NCI-H345 (cell line): ENCODE data around the gene DNAH6.

ENCODE experiments used
- DNase-seq: peaks from one replicate; lab custom pipeline; 2025; lab: John Stamatoyannopoulos, UW

DNAH6 gene

DNA sequence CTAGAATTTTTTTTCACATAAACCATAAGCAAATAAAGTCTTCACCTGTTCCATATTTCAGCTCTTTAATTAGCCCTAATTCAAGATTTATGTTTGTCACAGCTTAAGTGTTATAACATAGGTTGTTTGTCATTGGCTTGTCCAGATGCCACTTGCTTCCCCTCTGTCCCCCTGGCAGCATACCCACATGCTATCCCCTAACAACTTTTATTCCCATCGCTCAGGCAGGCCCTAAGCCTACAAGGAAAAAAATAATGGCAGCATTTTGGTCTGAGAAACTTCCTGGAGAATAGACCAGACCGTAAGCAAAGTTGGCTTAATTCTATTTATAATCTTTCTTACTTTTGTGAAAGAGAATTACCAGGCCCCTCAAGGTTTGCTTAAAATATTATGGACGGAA is 173.9 kb downstream of the DNAH6 start:
- DNase-seq = no peak

DNA sequence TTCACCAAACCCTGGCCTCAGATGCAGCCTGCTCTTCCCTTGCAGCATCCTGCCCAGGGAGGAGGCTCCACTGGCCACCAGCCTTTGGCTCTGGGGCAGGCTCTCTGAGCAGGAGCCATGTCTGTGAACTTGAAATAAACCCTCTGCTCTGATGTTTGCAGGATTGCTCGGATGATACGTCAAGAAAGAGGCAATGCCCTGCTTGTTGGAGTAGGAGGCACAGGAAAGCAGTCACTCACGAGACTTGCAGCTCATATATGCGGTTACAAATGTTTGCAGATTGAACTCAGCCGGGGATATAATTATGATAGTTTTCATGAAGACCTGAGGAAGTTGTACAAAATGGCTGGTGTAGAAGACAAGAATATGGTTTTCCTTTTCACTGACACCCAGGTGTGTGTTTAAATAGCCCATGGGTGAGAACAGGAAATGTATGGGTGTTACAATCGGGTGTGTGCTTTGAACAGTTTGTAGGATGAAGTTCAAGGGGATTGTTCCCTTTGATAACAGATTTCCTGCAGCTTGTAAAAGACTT is 177.9 kb downstream of the DNAH6 start:
- DNase-seq = no peak

DNA sequence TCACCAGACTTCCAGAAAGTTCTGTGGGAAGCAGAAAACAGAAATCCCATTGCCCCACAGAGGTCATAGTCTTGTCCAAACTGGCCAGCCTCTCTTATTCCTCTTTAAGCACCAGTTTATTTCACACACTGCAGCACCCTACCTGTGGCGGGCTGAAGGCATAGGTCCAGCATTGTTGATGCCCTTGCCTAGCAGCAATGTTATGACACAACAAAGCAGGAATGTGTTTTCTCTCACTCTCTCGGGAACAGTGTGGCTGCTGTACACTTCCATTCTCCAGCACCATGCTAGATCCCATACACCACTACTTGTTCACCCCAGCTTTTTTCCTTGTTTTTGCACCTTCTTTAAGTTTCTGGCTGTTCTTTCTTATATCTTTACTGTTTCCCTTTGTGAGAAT is 181.6 kb downstream of the DNAH6 start:
- no peak for DNase-seq

DNA sequence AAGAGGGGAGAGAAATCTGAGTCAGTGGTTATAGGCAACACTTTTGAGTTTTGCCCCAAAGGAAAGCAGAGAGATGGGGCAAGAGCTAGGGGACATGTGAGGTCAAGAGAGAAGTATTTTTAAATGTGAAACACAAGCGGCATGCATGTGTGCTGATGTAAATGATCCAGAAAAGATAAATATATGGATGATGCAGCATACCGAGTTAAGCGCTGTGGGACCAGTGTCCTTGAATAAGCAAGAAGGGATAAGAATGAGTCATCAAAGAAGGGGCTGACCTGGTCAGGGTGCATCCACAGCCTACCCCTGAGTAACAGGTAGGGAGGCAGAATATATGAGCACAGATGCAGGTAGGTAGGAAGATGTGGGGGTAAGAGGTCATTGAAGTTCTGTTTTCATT is 183.7 kb downstream of the DNAH6 start:
- DNase-seq = no peak

DNA sequence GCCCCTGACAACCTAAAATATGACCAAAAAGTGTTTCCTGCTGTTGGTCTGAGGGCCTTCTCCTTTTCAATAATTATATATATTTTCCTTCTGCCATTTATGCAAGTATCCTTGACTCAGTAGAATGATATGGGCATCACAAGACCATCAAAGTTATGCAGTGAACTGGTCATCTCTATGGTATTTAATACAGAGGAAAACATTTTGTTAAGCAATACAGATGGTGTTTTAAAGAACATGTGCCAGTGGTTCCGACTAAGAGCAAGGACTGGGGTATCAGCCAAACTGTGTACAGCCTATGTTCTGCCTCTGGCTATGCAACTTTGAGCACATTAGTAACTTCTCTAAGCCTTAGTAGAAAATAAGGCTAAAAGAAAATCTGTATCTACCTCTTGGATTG is 185.6 kb downstream of the DNAH6 start:
- no peak for DNase-seq

DNA sequence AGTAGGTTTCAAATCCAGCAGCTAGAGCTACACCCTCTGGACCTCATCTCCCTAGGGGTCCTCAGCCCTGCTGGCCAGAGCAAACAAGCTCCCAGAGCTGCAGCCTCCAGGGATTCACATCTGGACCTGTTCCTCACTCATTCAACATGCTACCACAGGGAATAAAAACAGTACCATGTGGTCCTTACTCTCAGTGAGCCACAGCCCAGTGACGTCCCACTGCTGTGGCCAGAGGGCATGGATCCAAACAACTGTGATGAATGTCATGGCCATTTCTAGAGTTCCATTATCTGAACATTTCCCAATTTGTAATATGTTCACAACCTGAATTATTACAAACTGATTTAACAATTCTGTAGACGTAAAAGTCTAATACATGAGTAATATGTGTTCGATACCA is 186.6 kb downstream of the DNAH6 start:
- DNase-seq = no peak

DNA sequence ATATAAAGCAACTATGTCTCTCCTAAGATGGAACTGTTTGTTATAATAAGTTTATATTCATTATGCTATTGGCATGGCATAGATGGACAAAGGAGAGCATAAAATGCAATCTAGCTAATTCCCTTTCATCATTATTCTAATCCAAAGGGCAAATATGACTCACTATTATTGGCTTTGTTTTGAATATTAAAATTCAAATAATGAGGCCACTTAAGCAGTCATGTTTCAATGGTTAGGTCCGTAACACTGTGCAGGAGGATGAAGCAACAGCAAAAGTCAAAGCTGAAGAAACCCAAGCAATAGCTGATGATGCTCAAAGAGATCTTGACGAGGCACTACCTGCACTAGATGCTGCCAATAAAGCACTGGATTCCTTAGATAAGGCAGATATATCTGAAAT is 187.5 kb downstream of the DNAH6 start:
- no peak for DNase-seq

DNA sequence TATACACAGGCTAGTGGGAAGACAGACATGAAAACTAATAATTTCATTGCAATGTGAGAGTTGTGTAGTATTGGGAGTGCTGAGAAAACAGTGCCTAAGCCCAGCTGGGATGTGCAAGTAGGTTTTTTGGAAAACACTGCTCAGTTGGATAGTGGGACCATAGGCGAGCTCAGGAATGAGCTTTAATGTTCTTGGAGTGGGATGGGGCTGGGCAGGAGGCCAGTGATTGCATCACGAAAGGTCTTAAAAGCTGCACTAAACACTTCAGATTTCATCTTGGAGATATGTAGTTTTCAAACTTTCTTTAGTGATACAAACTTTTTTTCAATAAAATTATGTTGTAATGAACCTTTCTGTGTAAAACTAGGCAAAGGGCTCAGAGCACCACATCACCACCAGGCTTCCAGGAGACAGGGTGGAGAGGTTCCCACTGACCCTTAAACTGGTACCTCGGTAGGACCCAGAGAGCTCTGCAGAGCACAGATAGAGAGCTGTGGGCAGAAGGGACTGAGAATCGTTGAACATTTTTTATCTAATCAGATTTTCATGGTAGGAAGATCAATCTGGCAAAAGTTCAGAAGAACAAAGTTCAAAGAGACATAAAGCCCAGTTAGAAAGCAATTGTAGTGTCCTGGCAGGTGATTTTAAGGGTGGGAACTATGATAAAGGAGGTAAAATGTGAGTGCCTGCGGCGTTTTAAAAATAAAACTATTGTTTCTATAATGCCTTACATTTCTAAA is 188.4 kb downstream of the DNAH6 start:
- DNase-seq = no peak

DNA sequence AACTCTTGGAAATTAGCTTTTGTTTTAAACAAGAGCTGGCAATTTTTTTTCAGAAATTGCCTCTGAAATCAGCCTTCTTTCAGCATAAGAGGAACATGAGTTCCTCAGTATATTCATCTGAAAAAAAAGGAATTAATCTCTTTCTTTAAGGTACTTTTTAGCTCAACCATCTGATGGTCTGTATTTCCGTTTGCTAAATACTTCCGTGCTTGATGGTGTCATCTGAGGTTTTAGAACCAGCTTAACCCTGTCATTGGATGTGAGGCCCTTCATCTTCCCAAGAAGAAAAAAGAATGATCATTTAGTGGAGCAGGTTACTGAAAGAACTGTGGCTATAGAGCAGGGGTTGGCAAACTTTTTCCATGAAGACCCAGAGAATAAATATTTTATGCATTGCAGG is 189.6 kb downstream of the DNAH6 start:
- DNase-seq = no peak

DNA sequence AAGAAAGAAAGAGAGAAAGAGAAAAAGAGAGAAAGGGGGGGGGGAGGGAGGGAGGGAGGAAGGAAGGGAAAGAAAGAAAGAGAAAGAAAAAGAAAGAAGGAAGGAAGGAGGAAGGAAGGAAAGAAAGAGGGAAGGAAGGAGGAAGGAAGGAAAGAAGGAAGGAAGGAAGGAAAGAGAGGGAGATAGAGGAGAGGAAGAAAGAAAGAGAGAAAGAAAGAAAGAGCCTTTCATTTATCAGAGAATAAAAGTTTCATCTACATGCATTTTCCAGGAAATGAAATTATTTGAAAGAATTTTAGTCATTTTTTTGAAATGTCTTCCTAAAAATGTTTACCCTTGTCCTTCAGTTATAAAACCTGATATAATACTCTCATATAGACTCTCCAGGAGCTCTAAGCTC is 192.1 kb downstream of the DNAH6 start:
- no peak for DNase-seq

DNA sequence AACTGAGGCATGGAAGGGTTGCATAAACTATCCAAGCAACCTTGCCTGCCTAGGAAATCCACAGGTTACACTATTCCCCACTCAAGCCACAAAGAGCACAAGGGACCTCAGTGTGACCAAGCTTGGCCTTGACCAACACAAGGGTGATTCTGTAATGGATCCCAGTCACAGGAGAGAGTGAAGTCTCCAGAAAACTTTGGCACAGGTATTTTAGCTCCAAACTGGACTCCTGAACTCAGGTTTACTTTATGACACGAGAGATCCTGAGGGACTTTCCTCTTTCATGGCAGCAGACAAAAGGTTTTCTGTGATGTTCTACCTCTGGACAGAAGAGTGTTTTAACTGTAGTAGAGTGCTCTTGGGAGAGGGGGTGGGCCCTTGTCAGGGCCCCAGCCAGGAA is 195.4 kb downstream of the DNAH6 start:
- DNase-seq = no peak

DNA sequence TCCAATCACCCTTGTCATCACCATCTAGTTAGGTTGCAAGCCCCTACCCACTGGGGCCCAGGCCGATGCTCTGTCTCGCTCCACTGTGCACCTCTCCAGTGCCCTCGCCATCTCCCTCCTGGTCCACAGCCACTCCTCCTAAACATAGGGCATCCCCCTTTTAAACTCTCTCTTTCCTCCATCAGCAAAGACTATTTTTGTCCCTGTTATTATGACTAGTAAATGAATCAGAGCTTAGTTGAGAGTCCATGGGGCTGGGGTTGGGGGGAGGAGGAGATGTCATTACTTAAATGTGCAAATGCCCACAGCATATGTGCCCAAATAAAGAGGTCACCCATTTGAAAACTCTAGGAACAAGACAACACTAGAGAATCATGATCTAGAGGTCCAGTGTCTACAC is 197.1 kb downstream of the DNAH6 start:
- no peak for DNase-seq

DNA sequence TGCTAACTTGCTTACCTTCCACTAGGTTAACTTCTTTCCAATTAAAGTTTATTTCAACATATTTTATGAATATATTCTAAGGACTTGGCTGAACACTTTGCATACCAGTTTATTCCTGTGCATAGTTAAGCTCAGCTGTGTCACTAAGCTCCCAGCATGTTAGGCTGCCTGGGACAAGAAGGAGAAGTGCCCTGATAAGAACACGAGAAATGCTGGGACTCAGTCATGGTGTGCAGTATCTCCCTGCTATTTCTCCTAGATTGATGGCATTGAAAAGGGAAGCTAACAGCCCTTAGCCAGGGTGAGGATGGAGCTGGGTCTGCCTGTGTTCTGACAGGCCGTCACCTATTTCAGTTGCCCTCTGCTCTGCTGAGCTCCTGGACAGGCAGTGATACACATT is 200.3 kb downstream of the DNAH6 start:
- no peak for DNase-seq

DNA sequence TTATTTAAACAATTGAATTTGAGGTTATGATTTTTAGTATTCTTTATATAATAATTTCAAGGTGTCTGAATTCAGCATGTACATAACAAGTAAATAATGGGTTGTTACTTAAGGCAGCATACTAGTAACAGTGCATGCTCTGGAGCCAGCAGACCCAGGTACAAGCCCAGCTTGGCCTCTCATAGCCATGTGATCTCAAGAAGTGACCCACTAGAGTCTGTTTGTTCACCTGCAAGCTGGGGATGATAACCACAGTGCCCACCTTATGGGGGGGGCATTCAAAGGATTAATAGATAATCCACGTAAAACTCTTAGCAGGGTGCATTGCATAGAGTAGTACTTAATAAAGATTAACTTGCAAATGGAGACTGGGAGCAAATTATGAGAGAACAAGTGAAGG is 201.0 kb downstream of the DNAH6 start:
- no peak for DNase-seq

DNA sequence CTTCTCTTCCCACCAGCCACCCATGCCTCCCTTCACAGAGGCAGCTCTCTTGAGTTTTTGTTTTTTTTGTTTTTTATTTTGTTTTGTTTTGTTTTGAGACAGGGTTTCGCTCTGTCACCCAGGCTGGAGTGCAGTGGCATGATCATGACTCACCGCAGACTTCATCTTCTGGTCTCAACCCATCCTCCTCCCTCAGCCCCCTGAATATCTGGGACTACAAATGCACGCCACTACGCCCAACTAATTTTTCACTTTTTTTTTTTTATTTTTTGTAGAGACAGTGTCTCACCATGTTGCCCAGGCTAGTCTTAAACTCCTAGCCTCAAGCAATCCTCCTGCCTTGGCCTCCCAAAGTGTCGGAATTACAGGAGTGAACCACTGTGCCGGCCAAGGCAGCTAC is 203.1 kb downstream of the DNAH6 start:
- no peak for DNase-seq

DNA sequence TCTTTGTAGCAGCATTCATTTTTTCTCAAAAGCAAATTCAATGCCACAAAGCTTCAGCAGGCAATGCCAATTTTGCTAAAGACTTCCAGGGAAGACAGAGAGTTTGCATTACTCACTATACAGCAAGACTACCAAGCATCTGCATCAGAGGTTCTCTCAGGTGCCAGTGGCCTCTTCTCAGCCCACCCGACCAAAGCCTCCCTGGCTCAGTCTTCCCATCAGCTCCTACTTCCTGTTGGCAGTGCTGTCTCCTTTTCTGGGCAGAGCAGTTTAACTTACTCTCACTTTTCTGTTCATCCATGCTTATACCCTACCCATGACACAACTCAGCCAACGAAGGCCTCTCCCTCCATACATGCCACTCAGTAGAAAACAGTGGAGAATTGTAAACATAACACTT is 207.5 kb downstream of the DNAH6 start:
- no peak for DNase-seq

DNA sequence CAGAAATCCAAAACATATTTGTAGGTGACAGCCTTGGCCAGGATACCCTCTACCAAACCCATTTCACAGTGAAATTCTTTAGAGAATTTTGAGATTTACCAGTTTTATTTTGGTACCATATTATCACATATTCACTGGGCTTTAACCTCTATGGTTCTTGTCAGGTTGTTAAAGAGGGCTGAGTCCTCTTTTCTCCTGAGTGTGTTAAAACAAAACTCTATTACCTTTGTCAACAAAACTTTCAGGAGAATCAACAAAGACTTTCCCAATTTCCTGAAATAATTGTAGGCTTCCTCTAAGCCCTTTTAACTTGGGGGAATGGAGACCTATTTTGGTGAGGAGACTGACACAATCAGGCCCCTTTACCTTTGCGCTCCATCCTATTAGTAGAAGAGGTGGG is 209.4 kb downstream of the DNAH6 start:
- DNase-seq = no peak

DNA sequence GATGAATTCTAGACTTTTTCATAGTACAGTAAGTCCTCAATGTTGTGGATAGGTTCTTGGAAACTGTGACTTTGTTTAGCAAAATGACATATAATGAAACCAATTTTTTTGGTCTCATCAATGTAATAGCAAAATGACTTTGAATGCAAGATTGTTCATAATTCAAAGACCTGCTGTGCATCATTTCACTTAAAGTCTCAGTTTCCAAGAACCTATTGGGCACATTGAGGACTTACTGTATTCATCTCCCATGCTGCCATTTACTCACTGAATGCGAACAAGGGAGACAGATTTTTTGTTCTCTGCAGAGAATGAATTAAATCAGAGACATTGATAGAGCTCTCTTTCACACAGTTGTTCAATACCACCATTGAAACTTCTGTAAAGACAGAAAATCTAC is 211.0 kb downstream of the DNAH6 start:
- no peak for DNase-seq

DNA sequence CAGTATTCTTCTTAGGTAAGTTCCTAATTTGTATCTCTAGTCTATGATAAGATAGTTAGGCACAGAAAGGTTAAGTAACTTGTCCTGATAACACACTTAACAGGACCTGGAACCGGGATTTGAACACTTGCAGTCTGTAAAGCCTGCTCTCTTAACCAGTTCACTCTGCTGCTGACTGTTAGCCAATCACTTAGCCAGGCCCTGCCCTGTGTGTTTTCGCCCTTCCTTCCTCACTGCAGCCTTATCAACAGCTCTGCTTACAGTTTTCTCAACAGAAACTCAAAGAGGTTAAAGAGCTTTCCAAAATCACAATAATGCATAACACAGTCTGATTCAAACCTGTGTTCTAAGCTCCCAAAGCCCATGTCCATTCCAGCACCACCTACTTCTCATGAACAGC is 212.9 kb downstream of the DNAH6 start:
- no peak for DNase-seq

DNA sequence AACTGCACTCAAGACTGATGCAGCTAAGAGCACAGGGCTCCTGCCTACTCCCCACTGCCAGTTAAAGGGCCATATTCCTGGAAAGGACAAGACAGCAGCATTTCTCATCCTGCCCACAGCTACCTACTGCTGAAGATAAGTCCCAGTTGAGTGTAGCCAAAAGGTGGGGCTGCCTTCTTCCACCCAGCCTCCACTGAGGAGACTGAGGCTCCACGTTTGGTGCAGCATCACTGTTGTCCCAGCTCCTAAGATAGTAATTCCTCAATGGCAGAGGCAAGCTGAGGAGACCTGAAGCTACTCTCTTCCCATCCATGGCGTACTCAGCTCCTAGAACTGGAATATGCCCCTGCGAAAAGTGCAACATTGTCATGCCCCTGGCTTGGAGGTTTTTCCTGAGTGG is 214.9 kb downstream of the DNAH6 start:
- DNase-seq = no peak

DNA sequence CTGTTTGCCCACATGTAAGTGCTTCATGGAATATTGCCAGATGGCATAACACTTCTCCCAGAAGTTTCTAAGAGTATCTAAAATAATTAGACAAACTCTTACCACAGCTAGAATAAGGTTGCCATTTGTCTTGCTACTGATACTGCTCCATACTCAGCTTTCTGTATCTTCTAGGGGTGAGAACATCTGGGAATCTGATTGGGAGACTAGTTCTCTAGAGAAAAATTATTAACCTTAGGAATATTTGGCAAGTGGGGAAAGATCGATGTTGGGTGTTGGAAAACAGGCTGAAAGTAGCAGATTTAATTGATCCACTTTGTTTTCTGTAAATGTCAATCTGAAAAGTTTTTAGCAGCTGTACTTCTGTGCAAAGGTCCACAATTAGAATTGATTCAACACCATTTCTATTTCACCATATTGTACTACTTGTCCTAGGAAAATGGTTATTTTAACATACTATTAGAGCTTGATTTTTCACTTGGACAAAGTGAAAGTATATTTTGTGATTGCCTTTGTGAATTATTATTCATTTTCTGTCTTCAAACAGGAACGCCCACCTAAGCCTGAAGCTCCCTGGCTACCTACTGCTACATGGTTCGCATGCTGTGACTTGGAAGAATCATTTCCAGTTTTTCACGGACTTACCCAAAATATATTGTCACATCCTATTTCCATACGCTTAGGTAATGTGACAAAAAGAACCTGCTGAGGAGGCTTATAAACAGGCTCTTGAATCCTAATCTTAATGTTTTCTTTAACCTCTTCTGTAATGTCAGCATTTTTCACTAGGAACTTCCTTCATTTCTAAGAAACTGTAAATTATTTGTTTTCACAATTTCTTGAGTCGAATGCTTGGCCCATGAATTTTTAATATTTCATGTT is 216.8 kb downstream of the DNAH6 start:
- no peak for DNase-seq

DNA sequence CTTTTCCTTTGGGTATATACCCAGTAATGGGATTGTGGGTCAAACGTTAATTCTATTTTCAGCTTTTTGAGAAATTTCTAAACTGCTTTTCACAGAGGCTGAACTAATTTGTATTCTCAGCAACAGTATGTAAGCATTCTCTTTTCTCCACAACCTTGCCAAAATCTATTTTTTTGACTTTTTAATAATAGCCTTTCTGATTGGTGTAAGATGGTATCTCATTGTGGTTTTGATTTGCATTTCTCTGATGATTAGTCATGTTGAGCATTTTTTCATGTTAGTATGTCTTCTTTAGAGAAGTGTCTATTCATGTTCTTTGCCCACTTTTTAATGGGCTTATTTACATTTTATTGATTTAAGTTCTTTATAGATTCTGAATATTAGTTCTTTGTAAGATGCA is 219.1 kb downstream of the DNAH6 start:
- no peak for DNase-seq

DNA sequence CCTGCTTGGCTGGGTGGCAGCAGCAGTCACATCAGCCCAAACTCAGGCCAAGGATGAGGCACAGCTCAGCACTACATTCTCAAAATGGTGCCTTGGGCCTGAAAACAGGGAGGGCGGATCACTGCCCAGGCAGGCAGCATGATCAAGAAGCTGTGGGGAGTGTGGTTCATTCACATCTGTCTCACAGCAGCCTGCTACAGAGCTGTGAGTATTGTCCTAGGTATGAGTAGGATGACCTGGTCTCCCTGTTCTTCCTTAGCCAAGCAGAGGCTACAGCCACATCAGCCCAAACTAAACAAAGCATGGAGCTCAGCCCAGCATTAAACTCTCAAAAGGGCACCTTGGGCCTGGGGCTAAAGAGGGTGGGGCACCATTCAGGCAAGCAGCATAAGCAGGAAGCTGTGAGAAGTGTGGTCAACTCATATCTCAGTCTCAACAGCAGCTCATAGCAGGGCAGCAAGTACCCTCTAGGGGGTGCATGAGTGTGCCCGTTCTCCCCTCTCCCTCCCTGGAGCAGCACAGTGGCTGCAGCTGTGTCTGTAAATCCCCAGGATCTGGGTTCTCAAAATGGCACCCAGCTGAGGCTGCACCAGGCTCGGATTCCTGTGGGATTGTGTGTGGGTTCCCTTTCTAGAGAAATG is 225.0 kb downstream of the DNAH6 start:
- DNase-seq = peak; percentile 2
